Activated naive CD4-positive, alpha-beta T cell treated with anti-CD3 and anti-CD28 coated beads, Interleukin-2, amount 50 U/mL, for 72 hours (primary cell): ENCODE data around the gene FLNB. TPM values are rescaled to one million over a fixed set of nuclear protein-coding genes. Genes with fewer than 3 reads are reported as not detected.
A peak's percentile ranks its signal among the peaks of the same experiment; 100 is the strongest.

Source experiments
- ATAC-seq, 2 donors: fragments of 150-1000 bp; cut with Tn5 transposase; 2 replicates each; pipeline ENCODE4 v1.10.0; 2021; ENCODE audit warnings: mild to moderate bottlenecking in 2 of 2, moderate library complexity in 2 of 2
- DNase-seq, 2 donors: peaks; one replicate each; pipeline ENCODE4 v3.0.0; 2021 to 2022; ENCODE audit warnings: low spot score in 2 of 2
- H3K27ac Mint-ChIP-seq, 2 donors: one replicate each; pipeline ENCODE4 v1.8.0; 2022; ENCODE audit warnings: mild to moderate bottlenecking in 2 of 2, mixed read lengths in 2 of 2
- H3K36me3 Mint-ChIP-seq, 2 donors: one replicate each; pipeline ENCODE4 v1.8.0; 2022; ENCODE audit warnings: mixed read lengths in 2 of 2
- H3K9me3 Mint-ChIP-seq, 2 donors: one replicate each; pipeline ENCODE4 v1.8.0; 2022; ENCODE audit warnings: mixed read lengths in 2 of 2
- total RNA-seq, 2 donors: library from RNA; stranded (reverse); gene quantifications; one replicate each; pipeline ENCODE4 v1.2.3, GENCODE V29; 2022

Gene FLNB
- total RNA-seq, 2 donors from 2014 or later, result 17.5 to 34.2 TPM

DNA sequence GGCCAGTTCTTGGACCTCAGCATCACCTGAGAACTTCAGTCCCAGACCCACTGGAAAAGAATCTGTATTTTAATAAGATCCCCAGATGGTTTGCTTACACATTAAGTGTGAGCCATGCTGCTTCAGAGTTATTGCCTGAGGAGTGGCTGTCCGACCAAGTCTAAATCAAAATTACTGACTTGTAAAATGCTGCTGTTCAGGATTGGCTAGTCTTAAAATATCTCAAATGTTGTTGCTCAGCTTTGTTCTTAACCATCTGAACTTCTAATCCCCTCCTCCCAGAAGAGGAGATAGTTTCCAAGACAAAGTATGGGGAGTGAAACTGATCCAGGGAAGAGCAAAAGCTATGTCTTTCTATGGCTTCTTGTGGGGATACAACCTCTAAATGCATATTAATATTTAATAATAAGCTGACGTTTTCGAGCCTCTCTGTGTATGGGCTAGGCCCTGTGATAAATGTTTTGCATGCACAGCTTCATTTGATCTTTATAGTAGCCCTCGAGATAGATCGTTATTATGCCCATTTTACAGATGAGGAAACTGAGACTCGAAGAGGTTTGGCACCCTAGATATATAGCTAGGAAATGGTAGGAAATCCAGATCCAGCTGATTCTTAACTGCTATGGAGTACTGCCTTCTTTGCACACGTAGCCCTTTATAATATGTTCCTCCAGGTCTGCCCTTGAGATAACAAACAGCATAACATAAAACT lies 150.4 kb downstream of the FLNB start:
- ATAC-seq (no peak), DNase-seq (no peak)
- H3K36me3 Mint-ChIP-seq, result no peaks in the 10 kb centered on the region
- H3K9me3 Mint-ChIP-seq, result no peaks in the 10 kb centered on the region
- H3K27ac Mint-ChIP-seq, result no peak overlapping the region

DNA sequence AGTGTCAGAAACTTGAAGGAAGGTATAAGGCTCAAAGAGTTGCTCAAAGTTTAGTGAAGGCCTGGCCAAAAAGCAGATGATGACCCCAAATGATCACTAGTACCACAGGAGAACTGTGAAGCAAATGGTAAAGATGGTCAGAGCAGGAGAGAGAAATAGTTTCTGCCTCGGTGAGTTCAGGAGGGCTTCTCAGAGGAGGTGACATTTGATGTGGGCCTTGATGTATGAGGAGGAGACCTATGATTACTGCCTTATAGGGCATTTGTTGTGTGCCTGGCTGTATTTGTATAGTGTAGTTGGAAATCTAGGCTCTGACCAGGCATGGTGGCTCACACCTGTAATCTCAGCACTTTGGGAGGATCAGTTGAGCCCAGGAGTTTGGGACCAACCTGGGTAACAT lies 152.2 kb downstream of the FLNB start:
- no peak for ATAC-seq
- no peak for DNase-seq
- H3K36me3 Mint-ChIP-seq, result no peaks in the 10 kb centered on the region
- H3K27ac Mint-ChIP-seq, result peak overlapping the region; percentile 23 to 78
- no peaks in the 10 kb centered on the region for H3K9me3 Mint-ChIP-seq

DNA sequence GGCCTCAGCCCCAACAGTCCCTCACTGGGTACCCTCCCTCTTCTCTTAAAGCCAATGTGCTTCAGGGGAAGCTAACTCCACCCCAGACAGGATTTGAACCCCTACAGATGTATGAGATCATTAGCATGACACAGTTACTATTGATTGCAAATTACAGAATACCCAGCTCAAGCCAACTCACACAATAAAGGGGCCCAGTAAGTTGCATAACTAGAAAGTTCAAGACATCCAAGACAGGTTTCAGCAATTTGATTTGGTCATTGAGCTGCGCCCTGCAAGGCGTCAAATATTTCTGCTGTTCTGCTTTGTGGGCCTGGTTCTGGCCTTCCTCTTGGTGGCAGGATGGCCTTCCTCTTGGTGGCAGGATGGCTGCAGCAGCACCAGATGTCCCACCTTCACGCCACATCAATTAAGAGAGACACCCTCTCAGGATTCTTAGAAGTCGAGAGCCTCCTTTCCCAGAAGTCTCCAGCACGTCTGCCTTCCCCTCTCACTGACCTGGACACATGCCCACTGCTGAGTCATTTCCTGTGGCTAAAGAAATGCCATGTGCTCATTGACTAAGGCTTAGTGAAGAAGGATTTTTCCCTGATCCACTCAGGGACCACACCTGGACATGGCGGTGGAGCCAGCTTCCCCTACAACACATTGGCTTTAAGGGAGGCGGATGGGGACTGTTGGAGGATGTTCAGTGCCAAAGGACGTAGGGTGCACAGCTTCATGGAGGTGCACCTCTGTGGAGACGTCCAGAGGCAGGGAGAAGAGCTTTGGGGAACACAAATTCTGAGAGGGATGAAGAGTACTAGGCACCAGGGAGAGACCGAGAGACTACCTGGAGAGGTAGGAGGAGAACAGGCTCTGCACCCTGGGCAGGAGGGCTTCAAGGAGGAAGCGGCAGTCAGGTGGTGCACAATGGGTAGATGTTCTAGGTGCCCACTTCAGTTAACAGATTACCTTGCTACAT lies 153.5 kb downstream of the FLNB start:
- H3K36me3 Mint-ChIP-seq, result no peaks in the 10 kb centered on the region
- H3K9me3 Mint-ChIP-seq, result no peaks in the 10 kb centered on the region
- no peak for ATAC-seq
- DNase-seq, result no peak
- H3K27ac Mint-ChIP-seq, result peak overlapping the region; percentile 72 to 78

DNA sequence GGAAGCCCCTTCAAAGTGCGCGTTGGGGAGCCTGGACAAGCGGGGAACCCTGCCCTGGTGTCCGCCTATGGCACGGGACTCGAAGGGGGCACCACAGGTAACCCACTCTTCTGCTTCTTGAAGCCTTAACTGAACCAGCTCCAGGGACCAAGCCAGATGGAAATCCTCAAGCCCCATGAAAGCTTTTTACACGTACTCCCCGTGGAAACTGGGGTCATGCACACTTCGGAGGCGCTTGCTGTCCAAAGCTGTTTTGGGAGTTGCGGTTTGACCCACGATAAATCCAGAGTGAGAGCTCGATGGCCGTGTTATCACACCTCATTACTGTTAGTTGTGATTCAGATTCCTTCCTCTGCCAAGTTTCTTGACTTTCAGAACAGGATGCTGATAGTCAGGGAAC lies 155.0 kb downstream of the FLNB start:
- Mint-ChIP-seq H3K9me3 (no peaks in the 10 kb centered on the region), H3K36me3 (no peaks in the 10 kb centered on the region), H3K27ac (no peak overlapping the region)
- DNase-seq (no peak), ATAC-seq (no peak)

DNA sequence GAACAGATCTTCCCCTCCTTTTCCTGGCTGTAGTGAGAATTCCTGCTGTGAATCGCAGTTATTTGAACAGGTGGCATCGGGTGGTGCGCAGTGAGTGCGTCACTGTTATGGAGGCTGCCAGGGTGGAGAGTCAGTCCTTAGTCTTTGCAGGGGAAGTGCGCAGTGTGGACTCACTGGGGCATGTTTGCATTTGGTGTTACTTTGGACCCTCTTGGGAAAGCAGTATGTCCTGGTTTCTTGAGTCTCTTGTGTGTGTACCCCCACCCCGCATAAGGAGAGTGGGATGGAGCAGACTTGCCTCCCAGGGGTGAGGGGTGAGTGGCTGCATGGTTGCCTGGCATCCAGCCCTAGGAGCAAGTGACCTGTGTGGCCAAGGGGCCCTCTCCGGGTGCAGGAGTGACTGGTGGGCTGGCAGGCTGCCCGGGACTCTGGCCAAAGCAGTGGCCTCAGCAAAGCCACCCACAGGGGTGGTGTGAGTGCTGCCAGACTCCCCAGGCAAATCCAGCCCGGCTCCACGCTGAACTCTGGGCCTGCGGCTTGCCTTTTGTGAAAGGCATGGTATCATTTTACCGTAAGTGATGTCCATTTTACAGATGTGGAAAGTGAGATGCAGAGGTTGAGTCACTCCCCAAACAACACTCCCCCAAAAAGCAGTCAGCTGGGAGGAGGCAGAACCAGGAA lies 156.1 kb downstream of the FLNB start:
- peak overlapping the region in 1 of 2 donors; percentile 44 for H3K27ac Mint-ChIP-seq
- no peak for DNase-seq
- H3K36me3 Mint-ChIP-seq, result no peaks in the 10 kb centered on the region
- H3K9me3 Mint-ChIP-seq, result no peaks in the 10 kb centered on the region
- no peak for ATAC-seq

DNA sequence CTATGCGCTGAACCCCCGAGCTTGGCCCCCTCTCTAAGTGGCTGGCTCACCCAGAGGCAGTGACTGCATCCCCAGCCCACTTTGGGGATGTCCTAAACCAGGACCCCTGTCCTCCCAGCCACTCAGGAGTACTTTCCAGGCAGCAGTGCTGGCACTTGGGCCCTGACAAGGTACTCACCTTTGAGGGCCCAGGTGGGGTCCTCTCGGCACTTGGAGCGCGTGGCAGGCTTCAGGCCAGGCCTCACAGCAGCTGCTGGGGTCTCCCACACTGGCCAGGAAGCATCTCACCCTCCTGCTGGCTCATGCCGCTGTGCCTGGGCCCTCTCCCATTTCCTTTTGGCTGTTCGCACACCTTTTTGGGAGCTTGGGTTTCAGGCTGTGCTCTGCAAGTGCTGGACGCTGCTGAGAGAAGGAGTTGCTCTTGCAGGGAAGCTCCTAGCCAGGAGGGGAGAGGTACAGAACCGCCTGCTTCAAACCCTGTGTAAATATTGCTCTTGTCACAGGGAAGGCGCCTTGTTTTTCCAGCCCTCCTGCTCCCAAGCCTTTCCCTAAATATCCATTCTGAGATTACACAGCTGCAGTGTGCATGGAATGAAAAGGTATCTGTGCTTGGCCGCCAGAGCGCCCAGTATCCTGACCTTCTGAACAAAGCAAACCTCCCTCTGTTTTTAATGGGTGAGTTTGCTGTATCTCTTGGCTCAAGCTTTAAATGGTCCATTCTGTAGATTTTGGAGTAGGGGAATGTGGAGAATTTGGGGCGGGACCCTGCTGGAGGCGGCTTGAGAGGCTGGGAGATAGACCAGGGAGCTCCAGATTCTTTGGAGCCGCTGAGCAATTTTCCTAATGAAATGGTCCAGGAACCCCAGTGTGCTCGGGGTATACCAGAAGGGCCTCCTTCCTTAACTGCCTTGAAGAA lies 156.9 kb downstream of the FLNB start:
- H3K9me3 Mint-ChIP-seq, result no peaks in the 10 kb centered on the region

DNA sequence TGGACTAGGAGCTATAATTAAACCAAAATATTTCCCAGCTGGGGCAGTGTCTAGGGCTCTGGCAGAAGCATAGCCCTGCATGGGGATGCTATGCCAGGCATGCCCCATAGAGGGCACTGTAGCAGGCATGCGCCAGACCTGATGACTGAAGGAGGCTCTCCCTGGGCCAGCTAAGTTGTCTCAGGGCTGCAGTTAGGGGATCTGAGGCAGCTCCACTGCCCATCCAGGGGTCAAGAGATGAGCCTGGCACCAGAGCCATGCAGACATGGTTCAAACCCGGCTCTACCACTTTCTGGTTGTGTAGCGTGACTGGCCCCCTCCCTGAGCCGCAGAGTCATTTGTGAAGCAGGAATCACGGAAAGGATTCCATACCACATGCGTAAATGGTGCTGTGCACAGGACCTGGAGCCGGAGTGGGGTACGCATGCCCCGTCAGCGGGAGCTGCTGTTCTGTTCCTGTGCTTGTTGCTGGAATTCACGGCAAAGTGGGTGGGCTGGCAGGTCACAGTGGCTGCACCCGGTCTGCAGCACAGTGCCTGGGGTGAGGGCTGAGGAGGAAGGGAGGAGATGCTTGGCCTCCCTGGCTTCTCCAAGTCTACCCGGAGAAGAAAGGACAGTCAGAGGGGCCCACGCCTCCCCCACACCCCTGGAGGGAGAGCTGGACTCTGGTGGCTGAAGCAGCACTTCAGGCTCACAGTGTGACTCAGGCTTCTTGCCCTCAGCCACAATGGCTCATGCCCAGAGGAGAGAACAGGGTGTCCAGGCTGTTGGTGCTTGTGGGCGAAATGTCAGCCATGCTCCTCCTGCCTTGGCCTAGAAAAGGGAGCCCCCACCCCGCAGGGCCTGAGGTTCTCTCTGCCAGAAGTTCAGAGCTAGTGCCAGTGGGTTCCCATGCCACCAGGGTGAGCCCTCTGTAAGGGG lies 159.5 kb downstream of the FLNB start:
- peak; percentile 86 to 89 for ATAC-seq
- no peaks in the 10 kb centered on the region for H3K36me3 Mint-ChIP-seq

More for the DNA sequence above, 156.9 kb downstream of the FLNB start:
- no peak for ATAC-seq
- Mint-ChIP-seq H3K36me3 (no peaks in the 10 kb centered on the region), H3K27ac (peak overlapping the region in 1 of 2 donors; percentile 70)
- DNase-seq, result no peak

DNA sequence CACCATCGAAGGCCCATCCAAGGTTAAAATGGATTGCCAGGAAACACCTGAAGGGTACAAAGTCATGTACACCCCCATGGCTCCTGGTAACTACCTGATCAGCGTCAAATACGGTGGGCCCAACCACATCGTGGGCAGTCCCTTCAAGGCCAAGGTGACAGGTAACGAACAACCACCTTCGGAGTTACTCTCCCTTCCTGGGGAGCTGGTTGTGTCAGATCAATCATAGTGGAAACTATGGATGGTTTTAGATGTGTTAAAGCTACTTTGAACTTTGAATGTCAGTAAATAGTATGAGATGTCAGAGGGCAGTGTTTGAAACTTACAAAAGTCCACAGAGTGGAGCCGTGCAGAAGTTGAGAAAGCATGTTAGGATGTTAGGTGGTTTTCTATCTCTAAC lies 160.3 kb downstream of the FLNB start:
- H3K36me3 Mint-ChIP-seq, result no peaks in the 10 kb centered on the region
- no peaks in the 10 kb centered on the region for H3K9me3 Mint-ChIP-seq
- ATAC-seq, result no peak
- no peak for DNase-seq
- no peak overlapping the region for H3K27ac Mint-ChIP-seq

More for the DNA sequence above, 159.5 kb downstream of the FLNB start:
- peak overlapping the region in 1 of 2 donors; percentile 43 for H3K27ac Mint-ChIP-seq
- peak in 1 of 2 donors; percentile 82 for DNase-seq
- no peaks in the 10 kb centered on the region for H3K9me3 Mint-ChIP-seq

DNA sequence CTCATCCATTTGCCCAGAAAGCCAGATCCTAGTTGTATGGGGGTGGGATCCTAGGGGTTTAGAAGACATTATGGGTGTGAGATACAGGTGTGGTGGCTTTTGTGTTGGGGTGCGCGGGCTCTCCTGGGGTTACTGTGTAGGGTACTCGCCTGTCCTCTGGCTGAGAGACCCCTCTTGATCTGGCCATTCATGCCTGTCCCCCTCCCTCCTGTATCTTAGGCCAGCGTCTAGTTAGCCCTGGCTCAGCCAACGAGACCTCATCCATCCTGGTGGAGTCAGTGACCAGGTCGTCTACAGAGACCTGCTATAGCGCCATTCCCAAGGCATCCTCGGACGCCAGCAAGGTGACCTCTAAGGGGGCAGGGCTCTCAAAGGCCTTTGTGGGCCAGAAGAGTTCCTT lies 161.1 kb downstream of the FLNB start:
- DNase-seq (no peak), ATAC-seq (no peak)
- H3K9me3 Mint-ChIP-seq, result no peaks in the 10 kb centered on the region
- H3K27ac Mint-ChIP-seq, result no peak overlapping the region
- H3K36me3 Mint-ChIP-seq, result no peaks in the 10 kb centered on the region

DNA sequence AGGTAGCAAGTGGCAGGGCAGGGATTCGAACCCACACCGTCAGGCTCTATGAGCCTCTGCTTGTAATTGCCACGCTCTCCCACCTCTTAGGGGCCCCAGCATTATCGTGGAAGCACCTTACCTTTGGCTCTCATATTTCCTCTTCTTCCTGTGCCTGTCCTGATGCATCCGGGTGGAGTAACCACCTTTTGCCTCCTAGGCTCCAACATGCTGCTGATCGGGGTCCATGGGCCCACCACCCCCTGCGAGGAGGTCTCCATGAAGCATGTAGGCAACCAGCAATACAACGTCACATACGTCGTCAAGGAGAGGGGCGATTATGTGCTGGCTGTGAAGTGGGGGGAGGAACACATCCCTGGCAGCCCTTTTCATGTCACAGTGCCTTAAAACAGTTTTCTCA lies 162.2 kb downstream of the FLNB start:
- DNase-seq (no peak), ATAC-seq (no peak)
- no peak overlapping the region for H3K27ac Mint-ChIP-seq
- H3K36me3 Mint-ChIP-seq, result no peaks in the 10 kb centered on the region
- H3K9me3 Mint-ChIP-seq, result no peaks in the 10 kb centered on the region

DNA sequence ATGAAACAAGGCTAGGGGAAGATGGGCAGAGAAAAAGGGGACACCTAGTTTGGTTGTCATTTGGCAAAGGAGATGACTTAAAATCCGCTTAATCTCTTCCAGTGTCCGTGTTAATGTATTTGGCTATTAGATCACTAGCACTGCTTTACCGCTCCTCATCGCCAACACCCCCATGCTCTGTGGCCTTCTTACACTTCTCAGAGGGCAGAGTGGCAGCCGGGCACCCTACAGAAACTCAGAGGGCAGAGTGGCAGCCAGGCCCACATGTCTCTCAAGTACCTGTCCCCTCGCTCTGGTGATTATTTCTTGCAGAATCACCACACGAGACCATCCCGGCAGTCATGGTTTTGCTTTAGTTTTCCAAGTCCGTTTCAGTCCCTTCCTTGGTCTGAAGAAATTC lies 162.9 kb downstream of the FLNB start:
- Mint-ChIP-seq H3K36me3 (no peaks in the 10 kb centered on the region), H3K9me3 (no peaks in the 10 kb centered on the region), H3K27ac (no peak overlapping the region)
- ATAC-seq (no peak), DNase-seq (no peak)

DNA sequence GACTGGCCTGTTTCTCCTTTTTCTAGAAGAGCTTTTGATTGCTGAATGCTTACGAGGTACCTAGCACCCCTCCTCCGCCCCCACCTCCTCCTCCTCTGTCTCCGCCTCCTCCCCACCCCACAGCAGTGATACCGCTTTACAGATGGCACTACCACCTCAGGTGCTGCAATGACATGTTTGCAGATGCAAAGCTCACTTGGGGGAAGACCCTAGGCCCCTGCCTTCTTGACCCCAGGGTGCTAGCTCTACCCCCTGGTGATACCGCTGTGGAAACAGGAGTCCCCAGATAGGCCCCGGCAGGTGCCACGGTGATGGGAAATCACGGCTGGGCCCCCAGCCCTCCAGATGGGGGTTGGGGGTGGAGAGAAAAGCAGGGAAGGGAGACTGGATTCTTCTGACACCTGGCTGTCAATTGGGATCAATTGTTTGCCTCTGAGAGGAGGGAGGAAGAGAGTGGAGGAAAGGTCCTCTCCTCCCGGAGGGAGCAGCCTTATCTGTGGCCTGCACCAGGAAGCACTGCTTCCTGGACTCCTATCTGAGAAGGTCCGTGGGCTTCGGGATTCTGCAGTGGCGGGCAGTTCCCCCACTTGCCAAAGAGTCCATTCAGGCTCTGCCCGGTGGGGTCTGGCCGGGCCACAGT lies 164.9 kb downstream of the FLNB start:
- Mint-ChIP-seq H3K27ac (no peak overlapping the region), H3K9me3 (no peaks in the 10 kb centered on the region), H3K36me3 (no peaks in the 10 kb centered on the region)
- DNase-seq, result no peak
- no peak for ATAC-seq

DNA sequence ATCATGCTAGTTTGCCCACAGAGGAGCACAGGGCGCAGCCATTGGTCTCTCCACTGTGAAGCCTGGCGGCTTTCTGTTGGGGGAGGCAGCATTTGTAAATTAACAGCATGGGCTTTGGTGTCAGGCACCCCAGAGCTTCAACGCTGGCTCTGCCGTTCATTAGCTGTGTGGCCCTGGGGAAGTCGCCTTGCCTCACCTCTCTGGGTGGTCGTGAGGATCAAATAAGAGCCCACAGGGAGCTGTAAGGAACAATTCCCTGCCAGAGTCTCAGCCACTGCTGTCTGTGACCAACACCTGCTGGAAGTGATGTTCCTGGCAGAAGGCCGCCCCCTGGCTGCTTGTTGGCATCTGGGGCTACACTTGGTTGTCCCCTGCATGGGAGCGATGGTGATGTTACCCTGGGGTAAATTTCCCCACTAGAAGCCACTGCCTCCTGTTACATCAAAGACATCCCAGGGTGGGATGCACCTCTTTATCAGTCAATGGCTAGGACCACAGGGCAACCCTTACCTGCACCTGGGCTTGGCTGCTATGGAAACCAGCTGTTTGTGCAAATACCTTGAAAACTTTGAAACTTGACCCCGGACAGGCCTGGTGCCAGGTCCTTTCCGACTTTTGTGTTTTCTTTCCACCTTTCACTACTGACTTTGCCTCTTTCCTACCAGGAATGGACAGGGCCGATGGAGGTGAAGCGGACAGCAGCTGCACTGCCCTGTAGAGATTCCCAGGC lies 165.6 kb downstream of the FLNB start:
- Mint-ChIP-seq H3K36me3 (no peaks in the 10 kb centered on the region), H3K9me3 (no peaks in the 10 kb centered on the region), H3K27ac (no peak overlapping the region)
- DNase-seq (peak in 1 of 2 donors; percentile 50), ATAC-seq (peak in 1 of 2 donors; percentile 36)

DNA sequence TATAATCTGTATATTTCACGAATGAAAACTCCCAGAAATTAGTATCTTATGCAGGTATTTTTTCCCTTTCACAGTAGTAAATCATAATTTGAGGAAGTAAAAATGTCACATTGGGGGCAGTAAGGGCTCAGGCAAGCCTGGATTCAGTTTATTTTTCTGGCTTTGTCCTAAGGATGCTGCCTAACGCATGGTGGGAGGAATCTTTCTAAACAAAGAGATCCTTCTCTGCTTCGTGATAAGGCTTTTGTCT lies 166.9 kb downstream of the FLNB start:
- no peak for ATAC-seq
- H3K36me3 Mint-ChIP-seq, result no peaks in the 10 kb centered on the region
- H3K27ac Mint-ChIP-seq, result no peak overlapping the region
- H3K9me3 Mint-ChIP-seq, result no peaks in the 10 kb centered on the region
- no peak for DNase-seq
